Kidney (tissue), 14 donors: ENCODE data around the gene NTRK1. TPM values are rescaled to one million over a fixed set of nuclear protein-coding genes. Genes with fewer than 3 reads are reported as not detected.

Experiments
- DNase-seq, 5 donors: peaks; one replicate each; pipeline ENCODE4 v3.0.0-alpha.2; 2013 to 2020
- FAIRE-seq: peaks from 2 replicates; lab custom pipeline; 2012; peaks lifted over from hg19 to GRCh38; lab: Jason Lieb, UNC
- H3K27ac ChIP-seq, 2 donors: one replicate each; pipeline ENCODE4 v1.7.0; 2013; ENCODE audit warnings: low read depth in 2 of 2, low read length in 2 of 2, inconsistent platforms in 1 of 2
- H3K27me3 ChIP-seq: one replicate; pipeline ENCODE4 v1.7.1; 2013; ENCODE audit warnings: low read length, inconsistent platforms; ENCODE audit not compliant: control insufficient read depth, insufficient read depth
- H3K36me3 ChIP-seq, 3 donors: one replicate each; pipeline versions ENCODE4 v1.7.0 to v1.7.1; 2013; ENCODE audit warnings: low read length in 3 of 3, control low read depth in 1 of 3, inconsistent platforms in 1 of 3; ENCODE audit not compliant: insufficient read depth in 3 of 3, control insufficient read depth in 2 of 3
- H3K4me1 ChIP-seq, 3 donors: one replicate each; pipeline versions ENCODE4 v1.7.0 to v1.7.1; 2013; ENCODE audit warnings: low read length in 3 of 3, inconsistent platforms in 1 of 3, low read depth in 1 of 3; ENCODE audit not compliant: control insufficient read depth in 2 of 3, insufficient read depth in 2 of 3
- H3K4me3 ChIP-seq, 3 donors: one replicate each; pipeline versions ENCODE4 v1.7.0 to v1.8.1; 2013; ENCODE audit warnings: low read length in 3 of 3, control low read depth in 1 of 3, inconsistent platforms in 1 of 3
- H3K9ac ChIP-seq, 3 donors: one replicate each; pipeline versions ENCODE4 v1.7.0 to v1.7.1; 2013; ENCODE audit warnings: low read length in 3 of 3, control low read depth in 1 of 3, inconsistent platforms in 1 of 3
- H3K9me3 ChIP-seq, 3 donors: one replicate each; pipeline versions ENCODE4 v1.7.0 to v1.7.1; 2013; ENCODE audit warnings: low read length in 3 of 3, control low read depth in 1 of 3, inconsistent platforms in 1 of 3; ENCODE audit not compliant: control insufficient read depth in 2 of 3, insufficient read depth in 1 of 3
- CTCF ChIP-seq: IDR thresholded peaks from 3 replicates; pipeline ENCODE4 v1.5.1; 2012; ENCODE audit warnings: mild to moderate bottlenecking, moderate library complexity, borderline replicate concordance; ENCODE audit not compliant: insufficient read depth; ENCODE audit errors: extremely low read depth
- intact Hi-C: fragments of 100-400 bp; cut with DNase I; formaldehyde crosslinking; loops from one replicate; pipeline ENCODE4 v1.11.1; 2022
- polyA plus RNA-seq: library from polyadenylated mRNA; stranded (reverse); fragments of 350-450 nt; fragmentation: Illumina TruSeq; extraction: RNeasy Lipid Tissue Mini Kit (QIAGEN cat#74804); gene quantifications from one replicate; pipeline ENCODE4 v1.2.3, GENCODE V29; 2014; ENCODE audit warnings: low read depth, low replicate concordance; ENCODE audit not compliant: insufficient read depth
- total RNA-seq: library from RNA; stranded (reverse); fragmentation: NEBNext Ultra II Directional; extraction: Animal tissue kit (Norgen Biotek cat#: 25700); gene quantifications from one replicate; pipeline ENCODE4 v1.2.1, GENCODE V29; 2021
- donor health status: control.
- donor health status: control.
- donor health status: control.
- donor health status: control.
- donor health status: control.
- donor health status: DM: yes; HTN: yes; CAD: no.
- donor health status: Normal renal cell carcinoma (clear cell type).

Gene NTRK1
- total and polyA plus RNA-seq, 2 donors from 2014 or later: 1.0 to 1.3 TPM

- Histone ChIP-seq H3K4me3 (no peak overlapping the region), H3K27ac (no peak overlapping the region), H3K36me3 (no peaks in the 10 kb centered on the region), H3K4me1 (peaks cover 0 to 10% (median 0%) of the 10 kb centered on the region in 3 donors), H3K27me3 (peaks cover 22% of the 10 kb centered on the region), H3K9me3 (no peaks in the 10 kb centered on the region), H3K9ac (no peak overlapping the region)
- FAIRE-seq: no peak
- intact Hi-C loops: no loop called here
- TF ChIP-seq CTCF: no peak
- no peak for DNase-seq
Observed at GRCh38 chr1:156862584-156862983, 1.9 kb downstream of the NTRK1 start.

GRCh38 chr1:156862997-156863599 lies 2.4 kb downstream of the NTRK1 start:
- H3K27me3 ChIP-seq: peaks cover 20% of the 10 kb centered on the region
- H3K4me1 ChIP-seq: peaks cover 0 to 10% (median 0%) of the 10 kb centered on the region in 3 donors
- no peak overlapping the region for H3K9ac ChIP-seq
- intact Hi-C loops: no loop called here
- no peaks in the 10 kb centered on the region for H3K9me3 ChIP-seq
- no peak overlapping the region for H3K27ac ChIP-seq
- TF ChIP-seq CTCF: no peak
- no peaks in the 10 kb centered on the region for H3K36me3 ChIP-seq
- DNase-seq: no peak
- no peak overlapping the region for H3K4me3 ChIP-seq
- FAIRE-seq: no peak

GRCh38 chr1:156863631-156864030 lies 3.0 kb downstream of the NTRK1 start:
- H3K36me3 ChIP-seq: no peaks in the 10 kb centered on the region
- intact Hi-C loops: no loop called here
- no peak overlapping the region for H3K4me3 ChIP-seq
- H3K27me3 ChIP-seq: peaks cover 16% of the 10 kb centered on the region
- FAIRE-seq (no peak), DNase-seq (no peak)
- no peaks in the 10 kb centered on the region for H3K9me3 ChIP-seq
- H3K4me1 ChIP-seq: peaks cover 0 to 10% (median 0%) of the 10 kb centered on the region in 3 donors
- H3K27ac ChIP-seq: no peak overlapping the region
- H3K9ac ChIP-seq: no peak overlapping the region
- no peak for TF ChIP-seq CTCF

GRCh38 chr1:156864796-156865195 lies 4.1 kb downstream of the NTRK1 start:
- no peak for DNase-seq
- no peak for TF ChIP-seq CTCF
- peaks cover 12% of the 10 kb centered on the region for H3K27me3 ChIP-seq
- FAIRE-seq: no peak
- H3K27ac ChIP-seq: no peak overlapping the region
- intact Hi-C loops: no loop called here
- H3K4me1 ChIP-seq: peaks cover 0 to 5% (median 0%) of the 10 kb centered on the region in 3 donors
- no peak overlapping the region for H3K4me3 ChIP-seq
- H3K9me3 ChIP-seq: no peaks in the 10 kb centered on the region
- H3K9ac ChIP-seq: no peak overlapping the region
- no peaks in the 10 kb centered on the region for H3K36me3 ChIP-seq
